Purkinje cell (primary cell): ENCODE data around the gene C5orf63. TPM values are rescaled to one million over a fixed set of nuclear protein-coding genes. Genes with fewer than 3 reads are reported as not detected.

Experiments used
- polyA plus RNA-seq: library from polyadenylated mRNA; unstranded; fragments of >200 nt; fragmentation: Nextera tagmentation; gene quantifications from 2 replicates; pipeline ENCODE4 v1.2.1, GENCODE V29; 2014

C5orf63 gene
- polyA plus RNA-seq = 28.9 and 30.4 TPM in 2 replicates

GRCh38 chr5:127072861-127073846 is at the start of gene C5orf63:
TSS of gene C5orf63 (minus strand) at chr5:127073502. CDS start at chr5:127058995, 14,507 bp downstream.

DNA sequence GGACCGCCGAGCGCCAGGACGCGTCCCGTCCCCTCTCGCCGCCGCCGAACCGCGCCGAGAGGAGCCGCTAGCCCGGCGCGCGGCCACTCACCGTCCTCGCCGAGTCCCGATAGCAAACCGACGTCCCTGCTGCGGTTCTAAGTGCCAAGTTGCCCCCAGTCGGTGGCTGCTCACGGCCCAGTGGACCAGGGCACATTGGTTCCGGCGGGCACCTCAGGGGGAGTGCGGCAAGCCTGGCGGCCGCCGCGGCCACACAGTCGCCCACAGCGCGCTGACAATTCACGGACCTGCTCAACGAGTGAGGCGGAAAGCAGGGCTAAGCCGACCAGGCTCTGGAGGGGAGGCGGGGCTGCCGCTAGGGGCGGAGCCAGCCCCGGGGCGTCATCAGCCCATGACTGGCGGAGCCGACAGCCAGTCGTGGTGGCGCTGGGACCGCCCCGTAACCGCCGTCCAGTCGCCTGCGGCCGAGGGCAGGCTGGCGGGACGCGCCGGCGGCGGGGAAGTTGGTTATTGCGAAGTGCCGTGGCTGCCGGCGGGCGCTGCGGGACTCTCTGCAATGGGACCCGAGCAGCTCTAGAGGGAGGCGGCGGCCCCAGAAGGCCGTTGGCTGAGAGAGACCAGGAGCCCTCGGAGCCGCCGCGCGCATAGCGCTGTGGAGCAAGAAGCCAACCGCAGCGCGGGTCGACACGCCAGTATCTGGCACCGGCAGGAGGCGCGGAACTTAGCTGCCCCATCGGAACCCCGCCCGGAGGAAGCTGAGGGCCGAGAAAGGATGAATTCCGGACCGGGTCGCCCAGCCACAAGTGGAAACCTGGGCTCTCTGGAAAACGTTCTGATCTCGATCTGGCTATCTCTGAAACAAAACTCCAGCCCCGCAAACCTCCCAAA is 42.8 kb downstream of the C5orf63 start, which contains the start of gene MARCHF3:
MARCHF3 (minus strand) TSS at position 300 of the 888 bp plus-strand sequence. CDS start 112,387 bp downstream, outside the sequence.

Other genes with a start within 250 kb of the C5orf63 start
- gene MARCHF3, start 42.9 kb downstream of the C5orf63 start, polyA plus RNA-seq = 10.6 and 17.2 TPM in 2 replicates
- gene MEGF10, start 217.3 kb upstream of the C5orf63 start, polyA plus RNA-seq = 0.55 and 0.78 TPM in 2 replicates